HepG2 (cell line): ENCODE results near the gene MMP23B. TPM values are rescaled to one million over a fixed set of nuclear protein-coding genes. Genes with fewer than 3 reads are reported as not detected.

ENCODE experiments used
- ATAC-seq: fragments of 200-7000 bp; cut with Tn5 transposase; 3 replicates; pipeline ENCODE4 v1.9.1; 2020; ENCODE audit warnings: mild to moderate bottlenecking, moderate library complexity
- BruUV-seq: library from RNA; stranded (reverse); fragments of 400-500 nt; replicated peaks from 2 replicates; lab custom pipeline; 2021; lab: Mats Ljungman, UMichigan
- CTCF ChIA-PET: fragments of 300-600 bp; formaldehyde crosslinking; extraction: SDS; loops from one replicate; lab custom pipeline; 2021; ENCODE audit warnings: low total read pairs, inconsistent platforms, low intra/inter-chr PET ratio; lab: Yijun Ruan, JAX
- POLR2A ChIA-PET: fragments of 350-600 bp; sonication (Branson Sonifier 250); formaldehyde crosslinking; loops from one replicate; lab custom pipeline; 2020; ENCODE audit warnings: antibody characterized with exemption, inconsistent platforms; lab: Yijun Ruan, JAX
- DNase-seq: peaks from one replicate; pipeline ENCODE4 v3.0.0-alpha.2; 2015; ENCODE audit warnings: low spot score
- FAIRE-seq: peaks from 3 replicates; lab custom pipeline; 2011; peaks lifted over from hg19 to GRCh38; lab: Jason Lieb, UNC
- H2AFZ ChIP-seq: one replicate; pipeline ENCODE4 v1.6.1; 2011; ENCODE audit warnings: low read length, inconsistent platforms
- H3K27ac ChIP-seq: fragments of 300-600 bp; 3 replicates; pipeline ENCODE4 v1.8.0; 2011; ENCODE audit warnings: mixed run types, mild to moderate bottlenecking, mixed read lengths, low read length, inconsistent platforms; ENCODE audit not compliant: insufficient read depth; ENCODE audit errors: extremely low read length
- H3K27me3 ChIP-seq, 2 experiments: fragments of 200-600 bp in 1 of 2; 2 replicates in 1 of 2; 3 replicates in 1 of 2; pipeline versions ENCODE4 v1.6.0 to v1.8.0; 2011; ENCODE audit warnings: low read length in 2 of 2, mild to moderate bottlenecking in 2 of 2, moderate library complexity in 2 of 2, inconsistent platforms in 1 of 2; ENCODE audit not compliant: insufficient read depth in 2 of 2, control insufficient read depth in 1 of 2
- H3K36me3 ChIP-seq, 2 experiments: fragments of 200-600 bp in 1 of 2; replicated peaks in 1 of 2; 2 replicates in 1 of 2; 3 replicates in 1 of 2; pipeline versions ENCODE4 v1.5.1 to v1.8.0; 2011; ENCODE audit warnings: low read length in 2 of 2, inconsistent platforms in 1 of 2; ENCODE audit not compliant: insufficient read depth in 2 of 2, control insufficient read depth in 1 of 2
- H3K4me1 ChIP-seq: 2 replicates; pipeline ENCODE4 v1.5.1; 2012; ENCODE audit warnings: low read length, inconsistent platforms; ENCODE audit not compliant: insufficient read depth
- H3K4me2 ChIP-seq: 2 replicates; pipeline ENCODE4 v1.6.0; 2011; ENCODE audit warnings: low read depth, low read length, inconsistent platforms
- H3K4me3 ChIP-seq, 3 experiments: fragments of 200-600 bp in 1 of 3; sonication (generic), shearing (Covaris generic) in 1 of 3; replicated peaks in 1 of 3; 2 replicates each; pipeline ENCODE4 v1.5.1; 2011 to 2016; ENCODE audit warnings: low read length in 3 of 3, inconsistent platforms in 2 of 3, low read depth in 2 of 3, mild to moderate bottlenecking in 2 of 3, control low read depth in 1 of 3, mixed read lengths in 1 of 3; ENCODE audit not compliant: insufficient read depth in 1 of 3
- H3K79me2 ChIP-seq: one replicate; pipeline ENCODE4 v1.6.1; 2011; ENCODE audit warnings: low read length, inconsistent platforms; ENCODE audit not compliant: insufficient read depth
- H3K9ac ChIP-seq: 2 replicates; pipeline ENCODE4 v1.6.0; 2011; ENCODE audit warnings: mild to moderate bottlenecking, low read depth, low read length, inconsistent platforms; ENCODE audit not compliant: insufficient read depth
- H3K9me3 ChIP-seq: 2 replicates; pipeline ENCODE4 v1.5.1; 2012; ENCODE audit warnings: mild to moderate bottlenecking, low read length
- H4K20me1 ChIP-seq: 2 replicates; pipeline ENCODE4 v1.6.0; 2011; ENCODE audit warnings: inconsistent platforms, mild to moderate bottlenecking, low read length, moderate library complexity; ENCODE audit not compliant: insufficient read depth
- ARHGAP35 ChIP-seq: sonication (generic); formaldehyde crosslinking; IDR thresholded peaks from 2 replicates; pipeline ENCODE4 v1.9.0; 2022; ENCODE audit warnings: mild to moderate bottlenecking, inconsistent platforms, moderate library complexity, missing genetic modification reagents, borderline replicate concordance
- FOSL2 ChIP-seq: sonication (generic); formaldehyde crosslinking; IDR thresholded peaks from 2 replicates; pipeline ENCODE4 v1.4.0; 2020; ENCODE audit warnings: missing genetic modification reagents
- HDAC6 ChIP-seq: fragments of 200-600 bp; sonication (generic); IDR thresholded peaks from 2 replicates; pipeline ENCODE4 v1.7.0; 2017; ENCODE audit warnings: mild to moderate bottlenecking, antibody characterized with exemption, low read length, low read depth
- NFIB ChIP-seq: sonication (generic); formaldehyde crosslinking; IDR thresholded peaks from 2 replicates; pipeline ENCODE4 v1.9.0; 2021; ENCODE audit warnings: missing genetic modification reagents, mild to moderate bottlenecking, borderline replicate concordance
- PITX1 ChIP-seq: sonication (generic); formaldehyde crosslinking; IDR thresholded peaks from 2 replicates; pipeline ENCODE4 v1.5.1; 2020; ENCODE audit warnings: mild to moderate bottlenecking, missing genetic modification reagents
- RFXANK ChIP-seq: IDR thresholded peaks from 2 replicates; pipeline ENCODE4 v1.6.1; 2016
- RXRA ChIP-seq: sonication (generic); formaldehyde crosslinking; IDR thresholded peaks from 2 replicates; pipeline ENCODE4 v1.5.1; 2020; ENCODE audit warnings: missing genetic modification reagents
- SMAD1 ChIP-seq: sonication (generic); formaldehyde crosslinking; IDR thresholded peaks from 2 replicates; pipeline ENCODE4 v1.4.0; 2020; ENCODE audit warnings: missing genetic modification reagents, low read depth, mild to moderate bottlenecking, borderline replicate concordance
- SNAPC2 ChIP-seq: sonication (generic); formaldehyde crosslinking; IDR thresholded peaks from 2 replicates; pipeline ENCODE4 v1.8.1; 2022; ENCODE audit warnings: mild to moderate bottlenecking, missing genetic modification reagents
- TCF12 ChIP-seq, 2 experiments: fragments of 450-650 bp in 1 of 2; sonication (generic) in 1 of 2; formaldehyde crosslinking in 1 of 2; IDR thresholded peaks; 2 replicates each; pipeline versions ENCODE4 v1.6.1 to v1.8.0; 2017 to 2022; ENCODE audit warnings: antibody characterized with exemption in 1 of 2, mild to moderate bottlenecking in 1 of 2, missing genetic modification reagents in 1 of 2, moderate library complexity in 1 of 2
- ZNF235 ChIP-seq: sonication (generic); formaldehyde crosslinking; IDR thresholded peaks from 2 replicates; pipeline ENCODE4 v1.8.1; 2023; ENCODE audit warnings: mild to moderate bottlenecking, missing genetic modification reagents, borderline replicate concordance
- ZNF350 ChIP-seq: sonication (generic); formaldehyde crosslinking; IDR thresholded peaks from 2 replicates; pipeline ENCODE4 v1.4.0; 2020; ENCODE audit warnings: mild to moderate bottlenecking, low read depth, missing genetic modification reagents, borderline replicate concordance
- WGBS: methylation state at CpG from one replicate; pipeline ENCODE4 v1.1.6; 2017; ENCODE audit warnings: low lambda C conversion rate; 5-methylcytosine and 5-hydroxymethylcytosine counted together
- in situ Hi-C: cut with HindIII; loops from 2 replicates; pipeline ENCODE4 v1.10.0; 2017; ENCODE audit warnings: low pct_unique_long_range_greater_than_20kb; ENCODE audit not compliant: extremely low pct_ligation_motif_present
- intact Hi-C: fragments of 100-400 bp; cut with micrococcal nuclease; formaldehyde crosslinking; loops from one replicate; pipeline ENCODE4 v1.10.0; 2022; ENCODE audit not compliant: unreplicated experiment
- polyA plus RNA-seq, 8 experiments: library from polyadenylated mRNA; depleted of rRNA in 3 of 8; stranded (reverse) in 7 of 8; unstranded in 1 of 8; fragments of >200 nt; fragmentation: Illumina TruSeq in 4 of 8; extraction: Trizol in 4 of 8; gene quantifications; 2 replicates each; pipeline versions ENCODE4 v1.2.1 to v1.2.3, GENCODE V29; 2011 to 2016; ENCODE audit warnings: low read depth in 4 of 8, missing spikeins in 1 of 8, mixed read lengths in 1 of 8; ENCODE audit not compliant: insufficient read depth in 1 of 8
- total RNA-seq, 5 experiments: library from RNA; depleted of rRNA; stranded (reverse); fragments of >200 nt; fragmentation: Illumina TruSeq; extraction: Trizol; gene quantifications; 2 replicates each; pipeline ENCODE4 v1.2.3, GENCODE V29; 2016; ENCODE audit warnings: low read depth in 1 of 5
- TF ChIP-seq, protein P1 (sequence below): IDR thresholded peaks from 2 replicates; pipeline ENCODE4 v1.6.1; 2016; ENCODE audit warnings: mild to moderate bottlenecking
- TF ChIP-seq, protein P2 (sequence below): sonication (generic); formaldehyde crosslinking; IDR thresholded peaks from 2 replicates; pipeline ENCODE4 v1.4.0; 2020; ENCODE audit warnings: mild to moderate bottlenecking, missing genetic modification reagents

The MMP23B gene
- total and polyA plus RNA-seq, 2 of the 13 experiments (the other 11 are each of a cell fraction or from before 2014, with no cell fraction given), result 0.61 to 0.75 TPM

DNA sequence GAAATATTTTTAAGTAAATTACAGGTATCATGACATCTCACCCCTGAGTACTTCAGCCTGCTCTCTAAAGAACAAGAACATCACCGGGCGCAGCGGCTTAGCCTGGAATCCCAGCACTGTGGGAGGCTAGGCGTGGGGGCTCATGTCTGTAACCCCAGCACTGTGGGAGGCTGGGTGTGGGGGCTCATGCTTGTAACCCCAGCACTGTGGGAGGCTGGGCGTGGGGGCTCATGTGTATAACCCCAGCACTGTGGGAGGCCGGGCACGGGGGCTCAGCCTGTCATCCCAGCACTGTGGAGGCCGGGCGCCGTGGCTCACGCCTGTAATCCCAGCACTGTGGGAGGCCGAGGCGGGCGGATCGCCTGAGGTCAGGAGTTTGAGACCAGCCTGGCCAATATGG lies 34.6 kb downstream of the MMP23B start:
- in situ Hi-C loops, result no loop called here
- DNase-seq (no peak), FAIRE-seq (no peak), ATAC-seq (no peak)
- H3K27ac ChIP-seq, result no peak overlapping the region
- H3K79me2 ChIP-seq, result no peaks in the 10 kb centered on the region
- no peak overlapping the region for H3K9ac ChIP-seq
- H3K9me3 ChIP-seq, result no peaks in the 10 kb centered on the region
- no TSS peak for BruUV-seq
- no peak overlapping the region for H3K4me2 ChIP-seq
- no peak overlapping the region for H2AFZ ChIP-seq
- TF ChIP-seq RFXANK (CRISPR knock-in tag) (no peak), ZNF350 (CRISPR knock-in tag) (no peak), ZNF235 (CRISPR knock-in tag) (no peak), FOSL2 (CRISPR knock-in tag) (no peak), SNAPC2 (CRISPR knock-in tag) (no peak), ARHGAP35 (no peak), SMAD1 (CRISPR knock-in tag) (no peak), PITX1 (CRISPR knock-in tag) (no peak), TCF12 (IDR thresholded peaks at IDR 0.05) (no peak), TCF12 (CRISPR knock-in tag; IDR thresholded peaks at IDR 0.05) (no peak), RXRA (CRISPR knock-in tag) (no peak), NFIB (CRISPR knock-in tag) (no peak), HDAC6 (no peak)
- TF ChIP-seq, protein P1, sequence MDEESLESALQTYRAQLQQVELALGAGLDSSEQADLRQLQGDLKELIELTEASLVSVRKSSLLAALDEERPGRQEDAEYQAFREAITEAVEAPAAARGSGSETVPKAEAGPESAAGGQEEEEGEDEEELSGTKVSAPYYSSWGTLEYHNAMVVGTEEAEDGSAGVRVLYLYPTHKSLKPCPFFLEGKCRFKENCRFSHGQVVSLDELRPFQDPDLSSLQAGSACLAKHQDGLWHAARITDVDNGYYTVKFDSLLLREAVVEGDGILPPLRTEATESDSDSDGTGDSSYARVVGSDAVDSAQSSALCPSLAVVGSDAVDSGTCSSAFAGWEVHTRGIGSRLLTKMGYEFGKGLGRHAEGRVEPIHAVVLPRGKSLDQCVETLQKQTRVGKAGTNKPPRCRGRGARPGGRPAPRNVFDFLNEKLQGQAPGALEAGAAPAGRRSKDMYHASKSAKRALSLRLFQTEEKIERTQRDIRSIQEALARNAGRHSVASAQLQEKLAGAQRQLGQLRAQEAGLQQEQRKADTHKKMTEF (CRISPR knock-in tag), result no peak
- TF ChIP-seq, protein P2, sequence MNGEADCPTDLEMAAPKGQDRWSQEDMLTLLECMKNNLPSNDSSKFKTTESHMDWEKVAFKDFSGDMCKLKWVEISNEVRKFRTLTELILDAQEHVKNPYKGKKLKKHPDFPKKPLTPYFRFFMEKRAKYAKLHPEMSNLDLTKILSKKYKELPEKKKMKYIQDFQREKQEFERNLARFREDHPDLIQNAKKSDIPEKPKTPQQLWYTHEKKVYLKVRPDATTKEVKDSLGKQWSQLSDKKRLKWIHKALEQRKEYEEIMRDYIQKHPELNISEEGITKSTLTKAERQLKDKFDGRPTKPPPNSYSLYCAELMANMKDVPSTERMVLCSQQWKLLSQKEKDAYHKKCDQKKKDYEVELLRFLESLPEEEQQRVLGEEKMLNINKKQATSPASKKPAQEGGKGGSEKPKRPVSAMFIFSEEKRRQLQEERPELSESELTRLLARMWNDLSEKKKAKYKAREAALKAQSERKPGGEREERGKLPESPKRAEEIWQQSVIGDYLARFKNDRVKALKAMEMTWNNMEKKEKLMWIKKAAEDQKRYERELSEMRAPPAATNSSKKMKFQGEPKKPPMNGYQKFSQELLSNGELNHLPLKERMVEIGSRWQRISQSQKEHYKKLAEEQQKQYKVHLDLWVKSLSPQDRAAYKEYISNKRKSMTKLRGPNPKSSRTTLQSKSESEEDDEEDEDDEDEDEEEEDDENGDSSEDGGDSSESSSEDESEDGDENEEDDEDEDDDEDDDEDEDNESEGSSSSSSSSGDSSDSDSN (CRISPR knock-in tag), result no peak
- POLR2A ChIA-PET, result no interaction called here
- CTCF ChIA-PET, result no interaction called here
- H3K4me3 ChIP-seq, result no peak overlapping the region
- no peaks in the 10 kb centered on the region for H3K4me1 ChIP-seq
- H3K36me3 ChIP-seq, result peaks cover 6 to 30% of the 10 kb centered on the region in 2 experiments; a peak in 4 of 5 replicates
- H3K27me3 ChIP-seq, result no peaks in the 10 kb centered on the region
- intact Hi-C loops, result no loop called here
- no peaks in the 10 kb centered on the region for H4K20me1 ChIP-seq
- 100% methylated on average over 1 of the region's 15 CpGs for WGBS
